ENCODE measurements around the gene RPL27A. TPM values are rescaled to one million over a fixed set of nuclear protein-coding genes. Genes with fewer than 3 reads are reported as not detected.

RPL27A gene
- total RNA-seq, 1 donor from 2014 or later: 815 TPM

- Mint-ChIP-seq H3K4me1 (ENCODE audit: unreplicated experiment) (peaks cover 60% of the 10 kb centered on the region), H3K9me3 (ENCODE audit: unreplicated experiment) (no peaks in the 10 kb centered on the region), H3K36me3 (ENCODE audit: unreplicated experiment) (peaks cover 36% of the 10 kb centered on the region), H3K27ac (ENCODE audit: unreplicated experiment) (no peak overlapping the region), H3K4me3 (ENCODE audit: unreplicated experiment) (no peak overlapping the region), H3K27me3 (ENCODE audit: unreplicated experiment) (no peaks in the 10 kb centered on the region)
- TF ChIP-seq CTCF (IDR thresholded peaks at IDR 0.05): no peak
- DNase-seq (ENCODE audit: extremely low spot score, unreplicated experiment): no peak
Measured at GRCh38 chr11:8730697-8731020, 48.1 kb downstream of the RPL27A start.

GRCh38 chr11:8731647-8732323 is 49.2 kb downstream of the RPL27A start:
- no peak for TF ChIP-seq CTCF (IDR thresholded peaks at IDR 0.05)
- no peaks in the 10 kb centered on the region for H3K27me3 Mint-ChIP-seq (ENCODE audit: unreplicated experiment)
- peaks cover 55% of the 10 kb centered on the region for H3K4me1 Mint-ChIP-seq (ENCODE audit: unreplicated experiment)
- H3K27ac Mint-ChIP-seq (ENCODE audit: unreplicated experiment): peak overlapping the region; percentile 90
- DNase-seq (ENCODE audit: extremely low spot score, unreplicated experiment): no peak
- H3K9me3 Mint-ChIP-seq (ENCODE audit: unreplicated experiment): no peaks in the 10 kb centered on the region
- peaks cover 26% of the 10 kb centered on the region for H3K36me3 Mint-ChIP-seq (ENCODE audit: unreplicated experiment)
- no peak overlapping the region for H3K4me3 Mint-ChIP-seq (ENCODE audit: unreplicated experiment)

- Mint-ChIP-seq H3K36me3 (ENCODE audit: unreplicated experiment) (peaks cover 24% of the 10 kb centered on the region), H3K4me1 (ENCODE audit: unreplicated experiment) (peaks cover 50% of the 10 kb centered on the region), H3K9me3 (ENCODE audit: unreplicated experiment) (no peaks in the 10 kb centered on the region), H3K4me3 (ENCODE audit: unreplicated experiment) (no peak overlapping the region), H3K27me3 (ENCODE audit: unreplicated experiment) (no peaks in the 10 kb centered on the region), H3K27ac (ENCODE audit: unreplicated experiment) (peak overlapping the region; percentile 90)
- DNase-seq (ENCODE audit: extremely low spot score, unreplicated experiment): no peak
- TF ChIP-seq CTCF (IDR thresholded peaks at IDR 0.05): no peak
Measured at GRCh38 chr11:8732324-8732670, 49.7 kb downstream of the RPL27A start.

GRCh38 chr11:8732748-8733241 is 50.2 kb downstream of the RPL27A start:
- TF ChIP-seq CTCF (IDR thresholded peaks at IDR 0.05): no peak
- peak; percentile 87 for DNase-seq (ENCODE audit: extremely low spot score, unreplicated experiment)
- H3K4me3 Mint-ChIP-seq (ENCODE audit: unreplicated experiment): no peak overlapping the region
- H3K9me3 Mint-ChIP-seq (ENCODE audit: unreplicated experiment): no peaks in the 10 kb centered on the region
- peaks cover 45% of the 10 kb centered on the region for H3K4me1 Mint-ChIP-seq (ENCODE audit: unreplicated experiment)
- H3K27me3 Mint-ChIP-seq (ENCODE audit: unreplicated experiment): no peaks in the 10 kb centered on the region
- peak overlapping the region; percentile 90 for H3K27ac Mint-ChIP-seq (ENCODE audit: unreplicated experiment)
- peaks cover 20% of the 10 kb centered on the region for H3K36me3 Mint-ChIP-seq (ENCODE audit: unreplicated experiment)

GRCh38 chr11:8733852-8734251 is 51.3 kb downstream of the RPL27A start:
- no peak for TF ChIP-seq CTCF (IDR thresholded peaks at IDR 0.05)
- Mint-ChIP-seq H3K27me3 (ENCODE audit: unreplicated experiment) (no peaks in the 10 kb centered on the region), H3K4me1 (ENCODE audit: unreplicated experiment) (peaks cover 35% of the 10 kb centered on the region), H3K36me3 (ENCODE audit: unreplicated experiment) (peaks cover 17% of the 10 kb centered on the region), H3K27ac (ENCODE audit: unreplicated experiment) (peak overlapping the region; percentile 24), H3K4me3 (ENCODE audit: unreplicated experiment) (no peak overlapping the region), H3K9me3 (ENCODE audit: unreplicated experiment) (no peaks in the 10 kb centered on the region)
- DNase-seq (ENCODE audit: extremely low spot score, unreplicated experiment): no peak

Measured in osteocyte (in vitro differentiated cells).